ENCODE data around the gene AANAT.
"Not testable (repeated sequence)": the region's sequence is repeated elsewhere in the genome, so short reads cannot be mapped to it uniquely, and the experiment has no call there.

AANAT gene

GRCh38 chr17:76510831-76511244, 43.4 kb downstream of the AANAT start:
- DNase-seq: no peak

- DNase-seq: no peak
Measured at GRCh38 chr17:76511668-76512365, 44.4 kb downstream of the AANAT start.

GRCh38 chr17:76512366-76513305, 45.2 kb downstream of the AANAT start:
- no peak for DNase-seq

- DNase-seq: no peak
Measured at GRCh38 chr17:76513306-76513692, 45.9 kb downstream of the AANAT start.

GRCh38 chr17:76514355-76514754, 47.0 kb downstream of the AANAT start:
- not testable (repeated sequence) for DNase-seq

- peak; percentile 90 for DNase-seq
Measured at GRCh38 chr17:76515274-76515949, 48.0 kb downstream of the AANAT start.

- DNase-seq: no peak
Measured at GRCh38 chr17:76517638-76518038, 50.2 kb downstream of the AANAT start.

- no peak for DNase-seq
Measured at GRCh38 chr17:76519048-76519966, 51.9 kb downstream of the AANAT start.
